Measurements from ENCODE around the gene ZDHHC14.

DNA sequence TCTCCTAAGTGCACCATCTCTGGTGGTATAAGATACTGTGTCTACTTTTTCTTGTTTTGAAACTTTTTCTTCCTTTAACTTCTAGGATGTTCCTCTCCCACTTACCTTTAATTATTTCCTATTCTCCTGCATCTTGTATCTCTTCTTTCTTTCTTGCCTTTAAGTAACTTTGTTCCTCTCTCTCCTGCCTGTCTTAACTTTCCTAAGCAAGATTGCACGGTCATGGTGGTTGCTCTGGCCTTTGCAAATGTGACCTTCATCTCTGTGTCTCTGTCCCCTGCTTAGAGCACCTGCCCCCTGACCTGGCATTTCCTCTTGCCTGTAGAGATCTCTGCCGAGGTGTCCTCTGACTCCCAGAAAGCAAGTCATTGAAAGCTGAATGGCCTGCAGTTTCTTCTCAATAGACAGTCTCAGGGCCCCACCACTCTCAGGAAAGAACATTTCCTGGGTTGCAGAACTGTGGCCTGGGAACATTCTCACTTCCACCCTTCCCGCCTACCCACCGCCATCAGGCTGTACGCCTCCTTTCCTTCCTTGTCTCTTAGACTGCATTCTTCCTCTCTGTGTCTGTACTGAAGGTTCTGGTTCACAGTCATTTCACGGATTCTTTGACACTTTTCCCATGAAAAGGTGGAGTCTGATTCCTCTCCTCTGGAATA, 12.8 kb downstream of the ZDHHC14 start:
- TF ChIP-seq, protein P1, sequence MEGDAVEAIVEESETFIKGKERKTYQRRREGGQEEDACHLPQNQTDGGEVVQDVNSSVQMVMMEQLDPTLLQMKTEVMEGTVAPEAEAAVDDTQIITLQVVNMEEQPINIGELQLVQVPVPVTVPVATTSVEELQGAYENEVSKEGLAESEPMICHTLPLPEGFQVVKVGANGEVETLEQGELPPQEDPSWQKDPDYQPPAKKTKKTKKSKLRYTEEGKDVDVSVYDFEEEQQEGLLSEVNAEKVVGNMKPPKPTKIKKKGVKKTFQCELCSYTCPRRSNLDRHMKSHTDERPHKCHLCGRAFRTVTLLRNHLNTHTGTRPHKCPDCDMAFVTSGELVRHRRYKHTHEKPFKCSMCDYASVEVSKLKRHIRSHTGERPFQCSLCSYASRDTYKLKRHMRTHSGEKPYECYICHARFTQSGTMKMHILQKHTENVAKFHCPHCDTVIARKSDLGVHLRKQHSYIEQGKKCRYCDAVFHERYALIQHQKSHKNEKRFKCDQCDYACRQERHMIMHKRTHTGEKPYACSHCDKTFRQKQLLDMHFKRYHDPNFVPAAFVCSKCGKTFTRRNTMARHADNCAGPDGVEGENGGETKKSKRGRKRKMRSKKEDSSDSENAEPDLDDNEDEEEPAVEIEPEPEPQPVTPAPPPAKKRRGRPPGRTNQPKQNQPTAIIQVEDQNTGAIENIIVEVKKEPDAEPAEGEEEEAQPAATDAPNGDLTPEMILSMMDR (conservative IDR thresholded peaks at IDR 0.05; ENCODE audit: low read depth, low read length): no peak
- TF ChIP-seq EZH2 (IDR thresholded peaks at IDR 0.05; ENCODE audit: low read length, unreplicated experiment) (no peak), EZH2phosphoT487 (IDR thresholded peaks at IDR 0.05; ENCODE audit: borderline replicate concordance, low read length) (no peak)

Data from PC-3 (cell line).